Measurements from ENCODE around the gene EXOC4. TPM values are rescaled to one million over a fixed set of nuclear protein-coding genes. Genes with fewer than 3 reads are reported as not detected.

Gene EXOC4
- total and polyA plus RNA-seq, 7 donors, result 7.6 to 63.0 (median 29.1) TPM

DNA sequence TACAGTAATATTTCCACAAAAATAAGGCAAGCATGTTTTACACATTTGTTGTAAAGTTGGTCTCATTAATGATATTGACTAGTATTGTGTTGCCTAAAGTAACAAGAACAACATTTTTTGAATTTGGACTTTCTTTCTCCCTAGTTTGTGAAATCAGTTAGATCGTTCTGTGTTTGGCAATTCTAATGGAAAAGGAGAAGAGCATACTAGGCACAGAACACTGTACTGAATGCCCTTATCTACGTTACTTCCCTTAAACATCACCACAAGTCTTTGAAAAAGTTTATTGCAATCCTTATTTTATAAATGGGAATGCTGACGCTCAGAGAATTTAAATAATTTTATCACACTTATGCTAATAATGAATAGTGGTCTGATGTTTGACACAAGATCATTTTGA is 372.2 kb downstream of the EXOC4 start:
- TF ChIP-seq, protein P1, sequence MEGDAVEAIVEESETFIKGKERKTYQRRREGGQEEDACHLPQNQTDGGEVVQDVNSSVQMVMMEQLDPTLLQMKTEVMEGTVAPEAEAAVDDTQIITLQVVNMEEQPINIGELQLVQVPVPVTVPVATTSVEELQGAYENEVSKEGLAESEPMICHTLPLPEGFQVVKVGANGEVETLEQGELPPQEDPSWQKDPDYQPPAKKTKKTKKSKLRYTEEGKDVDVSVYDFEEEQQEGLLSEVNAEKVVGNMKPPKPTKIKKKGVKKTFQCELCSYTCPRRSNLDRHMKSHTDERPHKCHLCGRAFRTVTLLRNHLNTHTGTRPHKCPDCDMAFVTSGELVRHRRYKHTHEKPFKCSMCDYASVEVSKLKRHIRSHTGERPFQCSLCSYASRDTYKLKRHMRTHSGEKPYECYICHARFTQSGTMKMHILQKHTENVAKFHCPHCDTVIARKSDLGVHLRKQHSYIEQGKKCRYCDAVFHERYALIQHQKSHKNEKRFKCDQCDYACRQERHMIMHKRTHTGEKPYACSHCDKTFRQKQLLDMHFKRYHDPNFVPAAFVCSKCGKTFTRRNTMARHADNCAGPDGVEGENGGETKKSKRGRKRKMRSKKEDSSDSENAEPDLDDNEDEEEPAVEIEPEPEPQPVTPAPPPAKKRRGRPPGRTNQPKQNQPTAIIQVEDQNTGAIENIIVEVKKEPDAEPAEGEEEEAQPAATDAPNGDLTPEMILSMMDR (IDR thresholded peaks at IDR 0.05), result no peak
- Histone ChIP-seq H3K4me3 (no peak overlapping the region), H3K36me3 (ENCODE audit: insufficient read depth in 1 of 2, low read depth in 1 of 2) (no peaks in the 10 kb centered on the region), H3K4me1 (no peaks in the 10 kb centered on the region), H3K27me3 (ENCODE audit: insufficient read depth in 3 of 3, low read length in 2 of 3) (no peaks in the 10 kb centered on the region), H3K9me3 (no peaks in the 10 kb centered on the region), H3K27ac (no peak overlapping the region)
- no peak for DNase-seq
- ATAC-seq, result no peak
- 81 to 89% (median 84%) methylated on average over 3 of the region's 3 CpGs for WGBS, 3 donors
- intact Hi-C loops (cut with DNase I), result no loop called here

DNA sequence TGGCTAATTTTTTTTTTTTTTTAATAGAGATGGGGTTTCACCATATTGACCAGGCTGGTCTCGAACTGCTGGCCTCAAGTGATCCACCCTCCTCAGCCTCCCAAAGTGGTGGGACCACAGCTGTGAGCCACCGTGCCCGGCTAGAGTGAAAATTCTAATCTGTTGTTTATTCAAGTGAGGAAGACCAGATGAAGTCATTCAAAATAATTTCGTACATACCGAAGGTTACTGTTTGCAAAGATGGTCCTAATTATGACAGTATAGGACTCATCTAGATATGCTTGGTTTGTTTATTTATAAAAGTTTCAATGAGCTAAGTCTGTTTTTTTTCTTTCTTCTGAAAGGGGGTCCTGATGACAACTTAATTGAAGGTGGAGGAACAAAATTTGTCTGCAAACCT is 376.8 kb downstream of the EXOC4 start:
- intact Hi-C loops (cut with DNase I), result no loop called here
- Histone ChIP-seq H3K36me3 (ENCODE audit: insufficient read depth in 1 of 2, low read depth in 1 of 2) (peaks cover 0 to 7% of the 10 kb centered on the region in 2 donors), H3K27ac (no peak overlapping the region), H3K4me1 (no peaks in the 10 kb centered on the region), H3K4me3 (no peak overlapping the region), H3K27me3 (ENCODE audit: insufficient read depth in 3 of 3, low read length in 2 of 3) (no peaks in the 10 kb centered on the region), H3K9me3 (no peaks in the 10 kb centered on the region)
- DNase-seq (no peak), ATAC-seq (no peak)
- TF ChIP-seq, protein P1 (IDR thresholded peaks at IDR 0.05), result no peak
- 75 to 76% (median 75%) methylated on average over 5 of the region's 5 CpGs for WGBS, 3 donors

DNA sequence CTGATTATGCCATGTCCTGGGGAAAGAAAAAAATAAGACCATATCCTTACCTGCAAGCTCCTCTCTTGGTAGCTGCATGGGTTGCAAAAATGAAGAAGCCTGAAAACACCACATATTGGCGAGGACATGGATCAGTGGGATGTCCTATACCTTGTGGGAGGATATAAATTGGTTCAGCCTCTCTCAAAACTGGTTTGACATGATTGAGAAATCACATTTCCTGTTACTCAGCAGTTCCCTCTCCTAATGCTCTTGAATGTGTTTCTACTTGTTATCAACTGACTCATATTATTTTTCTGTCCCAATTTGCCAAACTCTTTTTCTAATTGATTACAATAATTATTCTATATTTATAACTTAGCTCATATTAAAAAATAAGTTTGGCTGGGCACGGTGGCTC is 380.2 kb downstream of the EXOC4 start:
- ATAC-seq, result no peak
- intact Hi-C loops (cut with DNase I), result no loop called here

DNA sequence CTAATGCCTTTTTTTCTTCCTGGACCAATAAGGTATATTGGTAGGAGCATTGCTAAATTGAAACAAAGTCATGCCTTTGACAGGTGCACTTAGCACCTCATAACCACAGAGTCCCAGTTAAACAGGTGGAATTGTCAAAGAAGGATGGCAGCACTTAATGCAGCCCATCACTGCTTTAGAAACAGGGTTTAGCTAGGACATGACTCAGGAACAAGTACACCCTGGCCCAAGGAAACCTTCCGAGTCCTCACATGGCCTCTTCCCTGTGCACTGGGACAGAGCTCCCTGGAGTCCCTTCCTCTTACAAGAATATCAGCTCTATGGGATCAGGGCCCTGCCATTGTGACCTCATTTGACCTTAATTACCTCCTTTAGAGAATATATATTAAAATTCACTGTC is 382.7 kb downstream of the EXOC4 start:
- Histone ChIP-seq H3K4me3 (no peak overlapping the region), H3K27ac (no peak overlapping the region), H3K36me3 (ENCODE audit: insufficient read depth in 1 of 2, low read depth in 1 of 2) (peaks cover 0 to 7% of the 10 kb centered on the region in 2 donors), H3K27me3 (ENCODE audit: insufficient read depth in 3 of 3, low read length in 2 of 3) (no peaks in the 10 kb centered on the region), H3K4me1 (no peaks in the 10 kb centered on the region), H3K9me3 (no peaks in the 10 kb centered on the region)
- WGBS, 3 donors, result 54 to 91% (median 83%) methylated on average over 1 of the region's 1 CpG
- intact Hi-C loops (cut with DNase I), result no loop called here
- TF ChIP-seq, protein P1 (IDR thresholded peaks at IDR 0.05), result no peak
- DNase-seq, result no peak
- peak in 2 of 4 donors; percentile 65 to 68 for ATAC-seq

More for the DNA sequence above, 380.2 kb downstream of the EXOC4 start:
- Histone ChIP-seq H3K9me3 (no peaks in the 10 kb centered on the region), H3K36me3 (ENCODE audit: insufficient read depth in 1 of 2, low read depth in 1 of 2) (peaks cover 0 to 7% of the 10 kb centered on the region in 2 donors), H3K4me1 (no peaks in the 10 kb centered on the region), H3K27ac (no peak overlapping the region), H3K27me3 (ENCODE audit: insufficient read depth in 3 of 3, low read length in 2 of 3) (no peaks in the 10 kb centered on the region), H3K4me3 (no peak overlapping the region)
- no peak for DNase-seq
- TF ChIP-seq, protein P1 (IDR thresholded peaks at IDR 0.05), result no peak
- 46 to 47% (median 46%) methylated on average over 2 of the region's 2 CpGs for WGBS, 3 donors

DNA sequence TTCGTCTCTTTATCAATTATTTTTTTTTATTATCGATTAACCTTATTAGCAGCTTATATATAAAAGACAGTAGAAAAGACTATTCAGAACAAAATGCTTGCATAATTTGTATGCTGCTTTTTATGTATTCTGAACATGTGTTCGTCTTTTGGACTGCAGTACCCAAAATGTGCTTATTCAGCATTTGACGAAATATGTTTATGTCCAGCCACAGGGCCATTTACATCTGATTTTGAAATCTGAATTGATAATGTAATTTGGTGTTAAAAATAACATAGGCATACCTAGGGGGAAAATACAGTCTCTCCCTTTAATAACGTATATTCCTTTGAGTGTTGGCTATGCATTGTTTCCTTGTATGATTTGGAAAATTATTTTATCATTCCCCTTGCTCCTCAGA is 386.0 kb downstream of the EXOC4 start:
- H3K27ac ChIP-seq, result no peak overlapping the region
- WGBS, 3 donors, result 95 to 96% (median 96%) methylated on average over 5 of the region's 5 CpGs
- no peaks in the 10 kb centered on the region for H3K36me3 ChIP-seq (ENCODE audit: insufficient read depth in 1 of 2, low read depth in 1 of 2)
- no peak for ATAC-seq
- intact Hi-C loops (cut with DNase I), result no loop called here
- no peak overlapping the region for H3K4me3 ChIP-seq
- H3K4me1 ChIP-seq, result no peaks in the 10 kb centered on the region
- H3K9me3 ChIP-seq, result no peaks in the 10 kb centered on the region
- TF ChIP-seq, protein P1 (IDR thresholded peaks at IDR 0.05), result no peak
- DNase-seq, result no peak
- no peaks in the 10 kb centered on the region for H3K27me3 ChIP-seq (ENCODE audit: insufficient read depth in 3 of 3, low read length in 2 of 3)
